ENCODE data around the gene ALDH2. TPM values are rescaled to one million over a fixed set of nuclear protein-coding genes. Genes with fewer than 3 reads are reported as not detected.

The ALDH2 gene
- total and polyA plus RNA-seq, 9 of the 15 experiments (the other 6 are each of a cell fraction or from before 2014, with no cell fraction given), result 1.9 to 22.5 (median 12.2) TPM

GRCh38 chr12:111841750-111842555 is 75.2 kb downstream of the ALDH2 start, which contains the start of gene MAPKAPK5 (continued):
- TF ChIP-seq PML (IDR thresholded peaks at IDR 0.05; ENCODE audit: low read length) (peak; percentile 70), SRSF3 (IDR thresholded peaks at IDR 0.05; ENCODE audit: insufficient read depth, low read length) (no peak), HCFC1 (IDR thresholded peaks at IDR 0.05; ENCODE audit: low read depth, low read length) (peak; percentile 94), SIN3A (IDR thresholded peaks at IDR 0.05; ENCODE audit: borderline replicate concordance in 2 of 2, control insufficient read depth in 1 of 2, low read depth in 2 of 2, low read length in 2 of 2) (peak; percentile 22 to 85), PHB (CRISPR knock-in tag; IDR thresholded peaks at IDR 0.05) (no peak), TEAD1 (CRISPR knock-in tag; IDR thresholded peaks at IDR 0.05) (0 out of 4 replicates have a peak, but pooled peaks of 1 of the 2 experiments have one; percentile 44), KDM2B (CRISPR knock-in tag; IDR thresholded peaks at IDR 0.05) (no peak), ARNT (IDR thresholded peaks at IDR 0.05) (peak in 1 of 2 experiments; percentile 4; a peak in 1 of 4 replicates), CBX8 (IDR thresholded peaks at IDR 0.05; ENCODE audit: borderline replicate concordance, extremely low read depth, low read depth, low read length, poor library complexity, severe bottlenecking) (no peak), ZNF3 (CRISPR knock-in tag; IDR thresholded peaks at IDR 0.05) (no peak), MAFG (tag; conservative IDR thresholded peaks at IDR 0.05) (no peak)
- TF ChIP-seq, protein P1, sequence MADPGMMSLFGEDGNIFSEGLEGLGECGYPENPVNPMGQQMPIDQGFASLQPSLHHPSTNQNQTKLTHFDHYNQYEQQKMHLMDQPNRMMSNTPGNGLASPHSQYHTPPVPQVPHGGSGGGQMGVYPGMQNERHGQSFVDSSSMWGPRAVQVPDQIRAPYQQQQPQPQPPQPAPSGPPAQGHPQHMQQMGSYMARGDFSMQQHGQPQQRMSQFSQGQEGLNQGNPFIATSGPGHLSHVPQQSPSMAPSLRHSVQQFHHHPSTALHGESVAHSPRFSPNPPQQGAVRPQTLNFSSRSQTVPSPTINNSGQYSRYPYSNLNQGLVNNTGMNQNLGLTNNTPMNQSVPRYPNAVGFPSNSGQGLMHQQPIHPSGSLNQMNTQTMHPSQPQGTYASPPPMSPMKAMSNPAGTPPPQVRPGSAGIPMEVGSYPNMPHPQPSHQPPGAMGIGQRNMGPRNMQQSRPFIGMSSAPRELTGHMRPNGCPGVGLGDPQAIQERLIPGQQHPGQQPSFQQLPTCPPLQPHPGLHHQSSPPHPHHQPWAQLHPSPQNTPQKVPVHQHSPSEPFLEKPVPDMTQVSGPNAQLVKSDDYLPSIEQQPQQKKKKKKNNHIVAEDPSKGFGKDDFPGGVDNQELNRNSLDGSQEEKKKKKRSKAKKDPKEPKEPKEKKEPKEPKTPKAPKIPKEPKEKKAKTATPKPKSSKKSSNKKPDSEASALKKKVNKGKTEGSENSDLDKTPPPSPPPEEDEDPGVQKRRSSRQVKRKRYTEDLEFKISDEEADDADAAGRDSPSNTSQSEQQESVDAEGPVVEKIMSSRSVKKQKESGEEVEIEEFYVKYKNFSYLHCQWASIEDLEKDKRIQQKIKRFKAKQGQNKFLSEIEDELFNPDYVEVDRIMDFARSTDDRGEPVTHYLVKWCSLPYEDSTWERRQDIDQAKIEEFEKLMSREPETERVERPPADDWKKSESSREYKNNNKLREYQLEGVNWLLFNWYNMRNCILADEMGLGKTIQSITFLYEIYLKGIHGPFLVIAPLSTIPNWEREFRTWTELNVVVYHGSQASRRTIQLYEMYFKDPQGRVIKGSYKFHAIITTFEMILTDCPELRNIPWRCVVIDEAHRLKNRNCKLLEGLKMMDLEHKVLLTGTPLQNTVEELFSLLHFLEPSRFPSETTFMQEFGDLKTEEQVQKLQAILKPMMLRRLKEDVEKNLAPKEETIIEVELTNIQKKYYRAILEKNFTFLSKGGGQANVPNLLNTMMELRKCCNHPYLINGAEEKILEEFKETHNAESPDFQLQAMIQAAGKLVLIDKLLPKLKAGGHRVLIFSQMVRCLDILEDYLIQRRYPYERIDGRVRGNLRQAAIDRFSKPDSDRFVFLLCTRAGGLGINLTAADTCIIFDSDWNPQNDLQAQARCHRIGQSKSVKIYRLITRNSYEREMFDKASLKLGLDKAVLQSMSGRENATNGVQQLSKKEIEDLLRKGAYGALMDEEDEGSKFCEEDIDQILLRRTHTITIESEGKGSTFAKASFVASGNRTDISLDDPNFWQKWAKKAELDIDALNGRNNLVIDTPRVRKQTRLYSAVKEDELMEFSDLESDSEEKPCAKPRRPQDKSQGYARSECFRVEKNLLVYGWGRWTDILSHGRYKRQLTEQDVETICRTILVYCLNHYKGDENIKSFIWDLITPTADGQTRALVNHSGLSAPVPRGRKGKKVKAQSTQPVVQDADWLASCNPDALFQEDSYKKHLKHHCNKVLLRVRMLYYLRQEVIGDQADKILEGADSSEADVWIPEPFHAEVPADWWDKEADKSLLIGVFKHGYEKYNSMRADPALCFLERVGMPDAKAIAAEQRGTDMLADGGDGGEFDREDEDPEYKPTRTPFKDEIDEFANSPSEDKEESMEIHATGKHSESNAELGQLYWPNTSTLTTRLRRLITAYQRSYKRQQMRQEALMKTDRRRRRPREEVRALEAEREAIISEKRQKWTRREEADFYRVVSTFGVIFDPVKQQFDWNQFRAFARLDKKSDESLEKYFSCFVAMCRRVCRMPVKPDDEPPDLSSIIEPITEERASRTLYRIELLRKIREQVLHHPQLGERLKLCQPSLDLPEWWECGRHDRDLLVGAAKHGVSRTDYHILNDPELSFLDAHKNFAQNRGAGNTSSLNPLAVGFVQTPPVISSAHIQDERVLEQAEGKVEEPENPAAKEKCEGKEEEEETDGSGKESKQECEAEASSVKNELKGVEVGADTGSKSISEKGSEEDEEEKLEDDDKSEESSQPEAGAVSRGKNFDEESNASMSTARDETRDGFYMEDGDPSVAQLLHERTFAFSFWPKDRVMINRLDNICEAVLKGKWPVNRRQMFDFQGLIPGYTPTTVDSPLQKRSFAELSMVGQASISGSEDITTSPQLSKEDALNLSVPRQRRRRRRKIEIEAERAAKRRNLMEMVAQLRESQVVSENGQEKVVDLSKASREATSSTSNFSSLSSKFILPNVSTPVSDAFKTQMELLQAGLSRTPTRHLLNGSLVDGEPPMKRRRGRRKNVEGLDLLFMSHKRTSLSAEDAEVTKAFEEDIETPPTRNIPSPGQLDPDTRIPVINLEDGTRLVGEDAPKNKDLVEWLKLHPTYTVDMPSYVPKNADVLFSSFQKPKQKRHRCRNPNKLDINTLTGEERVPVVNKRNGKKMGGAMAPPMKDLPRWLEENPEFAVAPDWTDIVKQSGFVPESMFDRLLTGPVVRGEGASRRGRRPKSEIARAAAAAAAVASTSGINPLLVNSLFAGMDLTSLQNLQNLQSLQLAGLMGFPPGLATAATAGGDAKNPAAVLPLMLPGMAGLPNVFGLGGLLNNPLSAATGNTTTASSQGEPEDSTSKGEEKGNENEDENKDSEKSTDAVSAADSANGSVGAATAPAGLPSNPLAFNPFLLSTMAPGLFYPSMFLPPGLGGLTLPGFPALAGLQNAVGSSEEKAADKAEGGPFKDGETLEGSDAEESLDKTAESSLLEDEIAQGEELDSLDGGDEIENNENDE (IDR thresholded peaks at IDR 0.05; ENCODE audit: low read depth, low read length), result no peak
- TF ChIP-seq, protein P2, sequence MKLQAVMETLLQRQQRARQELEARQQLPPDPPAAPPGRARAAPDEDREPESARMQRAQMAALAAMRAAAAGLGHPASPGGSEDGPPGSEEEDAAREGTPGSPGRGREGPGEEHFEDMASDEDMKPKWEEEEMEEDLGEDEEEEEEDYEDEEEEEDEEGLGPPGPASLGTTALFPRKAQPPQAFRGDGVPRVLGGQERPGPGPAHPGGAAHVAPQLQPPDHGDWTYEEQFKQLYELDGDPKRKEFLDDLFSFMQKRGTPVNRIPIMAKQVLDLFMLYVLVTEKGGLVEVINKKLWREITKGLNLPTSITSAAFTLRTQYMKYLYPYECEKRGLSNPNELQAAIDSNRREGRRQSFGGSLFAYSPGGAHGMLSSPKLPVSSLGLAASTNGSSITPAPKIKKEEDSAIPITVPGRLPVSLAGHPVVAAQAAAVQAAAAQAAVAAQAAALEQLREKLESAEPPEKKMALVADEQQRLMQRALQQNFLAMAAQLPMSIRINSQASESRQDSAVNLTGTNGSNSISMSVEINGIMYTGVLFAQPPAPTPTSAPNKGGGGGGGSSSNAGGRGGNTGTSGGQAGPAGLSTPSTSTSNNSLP (IDR thresholded peaks at IDR 0.05; ENCODE audit: borderline replicate concordance, low read depth, low read length), result no peak

Data from K562 (cell line).